HepG2 (cell line): ENCODE measurements around the gene ATP6V0A1. TPM values are rescaled to one million over a fixed set of nuclear protein-coding genes. Genes with fewer than 3 reads are reported as not detected.
A peak's percentile ranks its signal among the peaks of the same experiment; 100 is the strongest.

Source experiments
- ATAC-seq: fragments of 200-7000 bp; cut with Tn5 transposase; 3 replicates; pipeline ENCODE4 v1.9.1; 2020; ENCODE audit warnings: mild to moderate bottlenecking, moderate library complexity
- BruUV-seq: library from RNA; stranded (reverse); fragments of 400-500 nt; replicated peaks from 2 replicates; lab custom pipeline; 2021; lab: Mats Ljungman, UMichigan
- CTCF ChIA-PET: fragments of 300-600 bp; formaldehyde crosslinking; extraction: SDS; loops from one replicate; lab custom pipeline; 2021; ENCODE audit warnings: low total read pairs, inconsistent platforms, low intra/inter-chr PET ratio; lab: Yijun Ruan, JAX
- POLR2A ChIA-PET: fragments of 350-600 bp; sonication (Branson Sonifier 250); formaldehyde crosslinking; loops from one replicate; lab custom pipeline; 2020; ENCODE audit warnings: antibody characterized with exemption, inconsistent platforms; lab: Yijun Ruan, JAX
- DNase-seq: peaks from one replicate; pipeline ENCODE4 v3.0.0-alpha.2; 2015; ENCODE audit warnings: low spot score
- FAIRE-seq: peaks from 3 replicates; lab custom pipeline; 2011; peaks lifted over from hg19 to GRCh38; lab: Jason Lieb, UNC
- H2AFZ ChIP-seq: one replicate; pipeline ENCODE4 v1.6.1; 2011; ENCODE audit warnings: low read length, inconsistent platforms
- H3K27ac ChIP-seq: fragments of 300-600 bp; 3 replicates; pipeline ENCODE4 v1.8.0; 2011; ENCODE audit warnings: mixed run types, mild to moderate bottlenecking, mixed read lengths, low read length, inconsistent platforms; ENCODE audit not compliant: insufficient read depth; ENCODE audit errors: extremely low read length
- H3K27me3 ChIP-seq, 2 experiments: fragments of 200-600 bp in 1 of 2; 2 replicates in 1 of 2; 3 replicates in 1 of 2; pipeline versions ENCODE4 v1.6.0 to v1.8.0; 2011; ENCODE audit warnings: low read length in 2 of 2, mild to moderate bottlenecking in 2 of 2, moderate library complexity in 2 of 2, inconsistent platforms in 1 of 2; ENCODE audit not compliant: insufficient read depth in 2 of 2, control insufficient read depth in 1 of 2
- H3K36me3 ChIP-seq, 2 experiments: fragments of 200-600 bp in 1 of 2; replicated peaks in 1 of 2; 2 replicates in 1 of 2; 3 replicates in 1 of 2; pipeline versions ENCODE4 v1.5.1 to v1.8.0; 2011; ENCODE audit warnings: low read length in 2 of 2, inconsistent platforms in 1 of 2; ENCODE audit not compliant: insufficient read depth in 2 of 2, control insufficient read depth in 1 of 2
- H3K4me1 ChIP-seq: 2 replicates; pipeline ENCODE4 v1.5.1; 2012; ENCODE audit warnings: low read length, inconsistent platforms; ENCODE audit not compliant: insufficient read depth
- H3K4me2 ChIP-seq: 2 replicates; pipeline ENCODE4 v1.6.0; 2011; ENCODE audit warnings: low read depth, low read length, inconsistent platforms
- H3K4me3 ChIP-seq, 3 experiments: fragments of 200-600 bp in 1 of 3; sonication (generic), shearing (Covaris generic) in 1 of 3; replicated peaks in 1 of 3; 2 replicates each; pipeline ENCODE4 v1.5.1; 2011 to 2016; ENCODE audit warnings: low read length in 3 of 3, inconsistent platforms in 2 of 3, low read depth in 2 of 3, mild to moderate bottlenecking in 2 of 3, control low read depth in 1 of 3, mixed read lengths in 1 of 3; ENCODE audit not compliant: insufficient read depth in 1 of 3
- H3K79me2 ChIP-seq: one replicate; pipeline ENCODE4 v1.6.1; 2011; ENCODE audit warnings: low read length, inconsistent platforms; ENCODE audit not compliant: insufficient read depth
- H3K9ac ChIP-seq: 2 replicates; pipeline ENCODE4 v1.6.0; 2011; ENCODE audit warnings: mild to moderate bottlenecking, low read depth, low read length, inconsistent platforms; ENCODE audit not compliant: insufficient read depth
- H3K9me3 ChIP-seq: 2 replicates; pipeline ENCODE4 v1.5.1; 2012; ENCODE audit warnings: mild to moderate bottlenecking, low read length
- H4K20me1 ChIP-seq: 2 replicates; pipeline ENCODE4 v1.6.0; 2011; ENCODE audit warnings: inconsistent platforms, mild to moderate bottlenecking, low read length, moderate library complexity; ENCODE audit not compliant: insufficient read depth
- AGO2 ChIP-seq: fragments of 200-400 bp; formaldehyde crosslinking; optimal IDR thresholded peaks from 2 replicates; pipeline ENCODE3; 2017; ENCODE audit warnings: mild to moderate bottlenecking, low read depth, low read length, moderate library complexity
- EZH2 ChIP-seq: conservative IDR thresholded peaks from 2 replicates; pipeline ENCODE4 v1.6.1; 2012; ENCODE audit warnings: mild to moderate bottlenecking, low read depth, low read length, moderate library complexity
- GLMP ChIP-seq: sonication (generic); formaldehyde crosslinking; IDR thresholded peaks from 2 replicates; pipeline ENCODE4 v1.9.0; 2021; ENCODE audit warnings: missing genetic modification reagents, mild to moderate bottlenecking, borderline replicate concordance
- MAFK ChIP-seq, 2 experiments: IDR thresholded peaks in 1 of 2; conservative IDR thresholded peaks in 1 of 2; 2 replicates each; pipeline ENCODE4 v1.6.1; 2011; ENCODE audit warnings: improper control_type of control experiment in 2 of 2, low read length in 2 of 2
- NFATC3 ChIP-seq: sonication (generic); formaldehyde crosslinking; IDR thresholded peaks from 2 replicates; pipeline ENCODE4 v1.5.1; 2020; ENCODE audit warnings: mild to moderate bottlenecking, missing genetic modification reagents
- SNAI1 ChIP-seq: sonication (generic); formaldehyde crosslinking; IDR thresholded peaks from 2 replicates; pipeline ENCODE4 v1.5.0; 2020; ENCODE audit warnings: mild to moderate bottlenecking, missing genetic modification reagents, borderline replicate concordance
- SRSF9 ChIP-seq: fragments of 200-400 bp; formaldehyde crosslinking; IDR thresholded peaks from 2 replicates; pipeline ENCODE4 v1.6.1; 2018; ENCODE audit warnings: borderline replicate concordance, mild to moderate bottlenecking, low read depth, low read length; ENCODE audit not compliant: insufficient read depth, poor library complexity, severe bottlenecking
- THAP7 ChIP-seq: sonication (generic); formaldehyde crosslinking; IDR thresholded peaks from 2 replicates; pipeline ENCODE4 v1.8.1; 2023; ENCODE audit warnings: mild to moderate bottlenecking, missing genetic modification reagents
- THAP8 ChIP-seq: sonication (generic); formaldehyde crosslinking; IDR thresholded peaks from 2 replicates; pipeline ENCODE4 v1.5.1; 2020; ENCODE audit warnings: missing genetic modification reagents, mild to moderate bottlenecking, borderline replicate concordance
- ZBTB33 ChIP-seq: sonication (generic); formaldehyde crosslinking; IDR thresholded peaks from 2 replicates; pipeline ENCODE4 v1.4.0; 2020; ENCODE audit warnings: missing genetic modification reagents
- ZBTB7A ChIP-seq: sonication (generic); formaldehyde crosslinking; IDR thresholded peaks from 2 replicates; pipeline ENCODE4 v1.8.0; 2022; ENCODE audit warnings: mild to moderate bottlenecking, missing genetic modification reagents
- ZNF605 ChIP-seq: sonication (generic); formaldehyde crosslinking; IDR thresholded peaks from 2 replicates; pipeline ENCODE4 v1.8.0; 2022; ENCODE audit warnings: mild to moderate bottlenecking, missing genetic modification reagents
- ZNF737 ChIP-seq: sonication (generic); formaldehyde crosslinking; IDR thresholded peaks from 2 replicates; pipeline ENCODE4 v1.5.0; 2020; ENCODE audit warnings: missing genetic modification reagents, mild to moderate bottlenecking, borderline replicate concordance
- ZNF780A ChIP-seq: sonication (generic); formaldehyde crosslinking; IDR thresholded peaks from 2 replicates; pipeline ENCODE4 v1.8.0; 2022; ENCODE audit warnings: mild to moderate bottlenecking, missing genetic modification reagents, moderate library complexity
- ZNF83 ChIP-seq: sonication (generic); formaldehyde crosslinking; IDR thresholded peaks from 2 replicates; pipeline ENCODE4 v1.4.0; 2020; ENCODE audit warnings: missing genetic modification reagents, mild to moderate bottlenecking, borderline replicate concordance
- WGBS: methylation state at CpG from one replicate; pipeline ENCODE4 v1.1.6; 2017; ENCODE audit warnings: low lambda C conversion rate; 5-methylcytosine and 5-hydroxymethylcytosine counted together
- in situ Hi-C: cut with HindIII; loops from 2 replicates; pipeline ENCODE4 v1.10.0; 2017; ENCODE audit warnings: low pct_unique_long_range_greater_than_20kb; ENCODE audit not compliant: extremely low pct_ligation_motif_present
- intact Hi-C: fragments of 100-400 bp; cut with micrococcal nuclease; formaldehyde crosslinking; loops from one replicate; pipeline ENCODE4 v1.10.0; 2022; ENCODE audit not compliant: unreplicated experiment
- polyA plus RNA-seq, 8 experiments: library from polyadenylated mRNA; depleted of rRNA in 3 of 8; stranded (reverse) in 7 of 8; unstranded in 1 of 8; fragments of >200 nt; fragmentation: Illumina TruSeq in 4 of 8; extraction: Trizol in 4 of 8; gene quantifications; 2 replicates each; pipeline versions ENCODE4 v1.2.1 to v1.2.3, GENCODE V29; 2011 to 2016; ENCODE audit warnings: low read depth in 4 of 8, missing spikeins in 1 of 8, mixed read lengths in 1 of 8; ENCODE audit not compliant: insufficient read depth in 1 of 8
- total RNA-seq, 5 experiments: library from RNA; depleted of rRNA; stranded (reverse); fragments of >200 nt; fragmentation: Illumina TruSeq; extraction: Trizol; gene quantifications; 2 replicates each; pipeline ENCODE4 v1.2.3, GENCODE V29; 2016; ENCODE audit warnings: low read depth in 1 of 5
- TF ChIP-seq, protein P1 (sequence below): sonication (generic); formaldehyde crosslinking; IDR thresholded peaks from 2 replicates; pipeline ENCODE4 v1.4.0; 2020; ENCODE audit warnings: missing genetic modification reagents
- TF ChIP-seq, protein P2 (sequence below): sonication (generic); formaldehyde crosslinking; IDR thresholded peaks from 2 replicates; pipeline ENCODE4 v1.5.0; 2020; ENCODE audit warnings: mild to moderate bottlenecking, low read depth, missing genetic modification reagents, borderline replicate concordance

The ATP6V0A1 gene
- total and polyA plus RNA-seq, 2 of the 13 experiments (the other 11 are each of a cell fraction or from before 2014, with no cell fraction given): 27.9 to 54.1 TPM

DNA sequence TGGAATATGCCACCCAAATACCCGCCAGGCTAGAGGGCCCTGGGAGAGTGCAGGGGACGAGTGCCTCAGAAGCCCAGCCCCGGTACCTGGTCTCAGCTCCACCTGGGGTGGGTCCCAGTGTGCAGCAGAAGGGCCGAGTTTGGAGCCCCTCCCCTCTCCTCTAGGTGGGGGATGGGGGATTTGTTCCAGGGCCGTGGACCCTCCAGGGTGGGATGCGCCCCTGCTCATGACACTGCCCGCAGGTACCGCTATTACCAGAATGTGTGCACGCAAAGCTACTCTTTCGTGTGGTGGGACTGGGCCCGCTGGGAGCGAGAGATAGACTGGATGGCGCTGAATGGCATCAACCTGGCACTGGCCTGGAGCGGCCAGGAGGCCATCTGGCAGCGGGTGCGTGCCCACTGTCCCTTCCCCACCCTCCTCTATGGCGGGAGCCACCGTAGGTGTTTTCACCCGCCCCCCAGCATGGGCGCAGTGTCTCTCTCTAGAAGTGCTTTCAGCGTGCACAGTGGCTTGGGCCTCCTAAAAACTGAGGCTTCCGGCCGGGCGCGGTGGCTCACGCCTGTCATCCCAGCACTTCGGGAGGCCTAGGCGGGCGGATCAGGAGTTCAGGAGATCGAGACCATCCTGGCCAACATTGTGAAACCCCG, 78.6 kb downstream of the ATP6V0A1 start:
- ChIA-PET CTCF (no interaction called here), POLR2A (interaction anchor here (0.7 to 4.2 kb wide), 23 partner anchors 10 to 1263 kb away, joined by 3 to 68 read pairs (median 6); partner anchors contain the start of genes CAVIN1, CNTD1, COA3 and COASY)
- Histone ChIP-seq H3K27ac (peak overlapping the region; percentile 79), H3K27me3 (no peaks in the 10 kb centered on the region), H3K4me2 (peak overlapping the region; percentile 99), H3K79me2 (peaks cover 13% of the 10 kb centered on the region), H3K36me3 (peaks cover 3 to 5% of the 10 kb centered on the region in 2 experiments; a peak in 1 of 5 replicates), H3K4me1 (peaks cover 66% of the 10 kb centered on the region), H3K4me3 (peak overlapping the region; percentile 54 to 72 (median 66)), H2AFZ (no peak overlapping the region), H3K9me3 (no peaks in the 10 kb centered on the region), H3K9ac (peak overlapping the region; percentile 83), H4K20me1 (no peaks in the 10 kb centered on the region)
- no peak for DNase-seq
- ATAC-seq: peak; percentile 1; the same call in 2 of the 3 replicates
- 89% methylated on average over 28 of the region's 31 CpGs for WGBS
- intact Hi-C loops: no loop called here
- in situ Hi-C loops: no loop called here
- no peak for FAIRE-seq
- no TSS peak for BruUV-seq
- TF ChIP-seq SRSF9 (no peak), THAP7 (CRISPR knock-in tag) (0 out of 2 replicates have a peak, but pooled peaks have one; percentile 1), ZNF605 (CRISPR knock-in tag) (0 out of 2 replicates have a peak, but pooled peaks have one; percentile 41), THAP8 (no peak), ZBTB7A (CRISPR knock-in tag) (no peak; the same call in 1 of the 2 replicates), GLMP (no peak), ZNF737 (0 out of 2 replicates have a peak, but pooled peaks have one; percentile 23), SNAI1 (CRISPR knock-in tag) (peak; percentile 61; the same call in 1 of the 2 replicates), AGO2 (peak; percentile 87), EZH2 (no peak), ZNF780A (no peak), ZNF83 (no peak), NFATC3 (0 out of 2 replicates have a peak, but pooled peaks have one; percentile 1), MAFK (conservative IDR thresholded peaks at IDR 0.05 in 1 of 2, IDR thresholded peaks at IDR 0.05 in 1 of 2; ENCODE audit: low read length in 2 of 2) (no peak), ZBTB33 (CRISPR knock-in tag) (peak; percentile 43; the same call in 1 of the 2 replicates)
- TF ChIP-seq, protein P1, sequence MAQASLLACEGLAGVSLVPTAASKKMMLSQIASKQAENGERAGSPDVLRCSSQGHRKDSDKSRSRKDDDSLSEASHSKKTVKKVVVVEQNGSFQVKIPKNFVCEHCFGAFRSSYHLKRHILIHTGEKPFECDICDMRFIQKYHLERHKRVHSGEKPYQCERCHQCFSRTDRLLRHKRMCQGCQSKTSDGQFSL: 0 out of 2 replicates have a peak, but pooled peaks have one; percentile 3
- TF ChIP-seq, protein P2, sequence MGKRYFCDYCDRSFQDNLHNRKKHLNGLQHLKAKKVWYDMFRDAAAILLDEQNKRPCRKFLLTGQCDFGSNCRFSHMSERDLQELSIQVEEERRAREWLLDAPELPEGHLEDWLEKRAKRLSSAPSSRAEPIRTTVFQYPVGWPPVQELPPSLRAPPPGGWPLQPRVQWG (CRISPR knock-in tag): no peak
